Memory B cell (primary cell): ENCODE measurements around the gene PCSK5.

Experiments
- ATAC-seq: fragments of 150-1000 bp; cut with Tn5 transposase; 2 replicates; pipeline ENCODE4 v1.10.0; 2021; ENCODE audit warnings: low read depth, mild to moderate bottlenecking, moderate library complexity
- DNase-seq, 2 donors: peaks; one replicate each; pipeline ENCODE4 v3.0.0; 2022; ENCODE audit warnings: low spot score in 2 of 2
- H3K27ac Mint-ChIP-seq: one replicate; pipeline ENCODE4 v1.8.0; 2022; ENCODE audit warnings: mild to moderate bottlenecking, moderate library complexity, mixed read lengths
- H3K27me3 Mint-ChIP-seq: one replicate; pipeline ENCODE4 v1.8.0; 2022; ENCODE audit warnings: mixed read lengths
- H3K36me3 Mint-ChIP-seq: one replicate; pipeline ENCODE4 v1.8.0; 2022; ENCODE audit warnings: mild to moderate bottlenecking, mixed read lengths
- H3K4me1 Mint-ChIP-seq: one replicate; pipeline ENCODE4 v1.8.0; 2022; ENCODE audit warnings: mixed read lengths
- H3K4me3 Mint-ChIP-seq: one replicate; pipeline ENCODE4 v1.8.0; 2022; ENCODE audit warnings: mild to moderate bottlenecking, moderate library complexity, mixed read lengths
- H3K9me3 Mint-ChIP-seq: one replicate; pipeline ENCODE4 v1.8.0; 2022; ENCODE audit warnings: mixed read lengths

PCSK5 gene

DNA sequence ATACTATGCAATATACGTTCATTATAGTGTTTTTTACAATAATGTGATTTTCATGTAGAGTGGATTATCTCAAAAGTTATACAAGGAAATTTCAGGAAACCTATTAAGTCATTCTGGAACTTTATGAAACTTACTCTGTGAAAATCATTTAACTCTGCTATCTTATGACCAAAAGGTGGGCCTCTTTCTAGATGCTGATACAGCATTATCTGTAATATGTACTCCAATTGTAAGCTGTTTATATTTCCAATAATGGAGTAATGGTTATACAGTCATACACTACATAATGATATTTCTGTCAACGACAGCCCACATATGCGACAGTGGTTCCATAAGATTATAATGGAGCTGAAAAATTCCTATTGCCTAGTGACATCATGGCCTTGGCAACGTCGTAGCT lies 18.8 kb upstream of the PCSK5 start:
- H3K27ac Mint-ChIP-seq = no peak overlapping the region
- H3K9me3 Mint-ChIP-seq = no peaks in the 10 kb centered on the region
- peaks cover 4% of the 10 kb centered on the region for H3K27me3 Mint-ChIP-seq
- no peaks in the 10 kb centered on the region for H3K4me1 Mint-ChIP-seq
- ATAC-seq (no peak), DNase-seq (no peak)
- H3K36me3 Mint-ChIP-seq = no peaks in the 10 kb centered on the region
- no peak overlapping the region for H3K4me3 Mint-ChIP-seq

DNA sequence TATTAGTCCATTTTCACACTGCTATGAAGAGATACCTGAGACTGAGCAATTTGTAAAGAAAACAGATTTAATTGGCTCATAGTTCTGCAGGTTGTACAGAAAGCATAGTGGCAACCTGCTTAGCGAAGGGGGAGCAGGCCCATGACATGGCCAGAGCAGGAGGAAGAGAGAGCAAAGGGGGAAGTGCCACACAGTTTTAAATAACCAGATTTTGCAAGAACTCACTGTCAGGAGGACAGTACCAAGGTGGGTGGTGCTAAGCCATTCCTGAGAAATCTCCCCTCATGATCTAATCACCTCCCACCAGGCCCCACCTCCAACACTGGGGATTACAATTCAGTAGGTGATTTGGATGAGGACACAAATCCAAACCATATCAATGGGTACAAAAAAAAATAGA lies 16.8 kb upstream of the PCSK5 start:
- Mint-ChIP-seq H3K36me3 (no peaks in the 10 kb centered on the region), H3K27me3 (peaks cover 1% of the 10 kb centered on the region), H3K9me3 (no peaks in the 10 kb centered on the region), H3K4me1 (no peaks in the 10 kb centered on the region), H3K4me3 (no peak overlapping the region), H3K27ac (no peak overlapping the region)
- DNase-seq (no peak), ATAC-seq (no peak)

DNA sequence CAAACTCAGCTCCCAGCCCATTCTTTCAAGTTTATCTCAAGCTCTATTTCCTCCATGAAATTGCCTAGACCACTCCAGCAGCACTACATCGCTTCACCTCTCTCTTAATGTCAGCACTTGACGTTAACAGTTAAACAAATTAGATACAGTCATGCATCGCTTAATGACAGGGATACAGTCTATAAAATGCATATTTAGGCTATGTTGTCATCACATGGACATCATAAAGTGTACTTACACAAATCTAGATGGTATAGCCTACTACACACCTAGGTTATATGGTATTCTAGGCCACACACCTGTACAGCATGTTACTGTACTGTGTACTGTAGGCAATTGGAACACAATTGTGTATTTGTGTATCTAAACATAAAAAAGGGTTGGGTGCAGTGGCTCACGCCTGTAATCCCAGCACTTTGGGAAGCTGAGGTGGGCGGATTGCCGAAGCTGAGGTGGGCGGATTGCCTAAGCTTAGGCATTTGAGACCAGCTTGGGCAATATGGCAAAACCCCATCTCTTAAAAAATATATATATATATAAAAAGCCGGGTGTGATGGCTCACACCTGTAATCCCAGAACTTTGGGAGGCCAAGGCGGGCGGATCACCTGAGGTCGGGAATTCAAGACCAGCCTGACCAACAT lies 13.4 kb upstream of the PCSK5 start:
- Mint-ChIP-seq H3K36me3 (no peaks in the 10 kb centered on the region), H3K4me3 (no peak overlapping the region), H3K9me3 (no peaks in the 10 kb centered on the region), H3K27ac (no peak overlapping the region), H3K4me1 (no peaks in the 10 kb centered on the region), H3K27me3 (peaks cover 3% of the 10 kb centered on the region)
- no peak for ATAC-seq
- DNase-seq = no peak

GRCh38 chr9:75878488-75878860 lies 12.0 kb upstream of the PCSK5 start:
- ATAC-seq (no peak), DNase-seq (no peak)
- Mint-ChIP-seq H3K36me3 (no peaks in the 10 kb centered on the region), H3K4me3 (no peak overlapping the region), H3K9me3 (no peaks in the 10 kb centered on the region), H3K4me1 (no peaks in the 10 kb centered on the region), H3K27ac (no peak overlapping the region), H3K27me3 (peaks cover 1% of the 10 kb centered on the region)

DNA sequence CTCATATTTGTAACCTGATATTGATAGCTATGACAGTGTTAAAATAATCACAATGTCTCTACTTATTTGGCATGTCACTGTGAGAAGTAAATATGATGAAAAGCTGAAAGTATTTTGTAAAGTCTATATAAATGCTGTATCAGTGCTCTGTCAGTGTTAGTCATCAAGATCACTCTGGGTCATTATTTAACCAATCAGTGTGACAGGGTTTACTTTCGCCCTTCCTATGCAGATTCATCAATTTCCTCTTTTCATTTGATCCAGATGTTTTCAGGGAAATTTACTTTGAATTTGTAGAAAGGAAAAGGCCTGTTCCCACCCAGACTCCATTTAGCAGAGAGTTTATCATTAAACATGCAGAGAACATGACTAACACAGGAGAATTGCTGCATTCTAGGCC lies 9.9 kb upstream of the PCSK5 start:
- Mint-ChIP-seq H3K4me3 (no peak overlapping the region), H3K27ac (no peak overlapping the region), H3K4me1 (no peaks in the 10 kb centered on the region), H3K27me3 (peaks cover 3% of the 10 kb centered on the region), H3K36me3 (no peaks in the 10 kb centered on the region), H3K9me3 (no peaks in the 10 kb centered on the region)
- DNase-seq (no peak), ATAC-seq (no peak)

DNA sequence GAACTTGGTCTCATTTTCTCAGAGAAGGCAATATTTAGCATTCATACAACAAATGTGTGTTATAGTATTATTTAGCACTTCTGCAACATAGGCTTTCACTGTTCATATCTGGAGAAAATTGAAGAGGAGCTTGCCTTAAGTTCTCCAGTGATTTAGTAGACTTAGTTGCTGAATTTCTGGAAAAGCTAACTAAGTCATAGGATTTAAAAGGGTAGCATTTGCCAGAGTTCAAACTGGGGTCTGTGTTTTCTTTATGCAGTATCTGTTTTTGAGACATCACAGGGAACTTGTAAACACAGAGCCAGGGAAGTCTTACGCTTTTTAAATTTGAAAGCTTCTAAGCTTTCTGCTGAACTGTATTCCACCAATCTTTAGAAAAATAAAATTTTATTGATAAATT lies 8.7 kb upstream of the PCSK5 start:
- ATAC-seq = no peak
- Mint-ChIP-seq H3K27ac (no peak overlapping the region), H3K4me3 (no peak overlapping the region), H3K9me3 (no peaks in the 10 kb centered on the region), H3K36me3 (no peaks in the 10 kb centered on the region), H3K4me1 (no peaks in the 10 kb centered on the region), H3K27me3 (peaks cover 4% of the 10 kb centered on the region)
- DNase-seq = no peak

GRCh38 chr9:75885652-75886051 lies 4.8 kb upstream of the PCSK5 start:
- Mint-ChIP-seq H3K36me3 (no peaks in the 10 kb centered on the region), H3K27me3 (peaks cover 12% of the 10 kb centered on the region), H3K4me1 (peaks cover 9% of the 10 kb centered on the region), H3K9me3 (peaks cover 2% of the 10 kb centered on the region), H3K27ac (no peak overlapping the region), H3K4me3 (no peak overlapping the region)
- DNase-seq (no peak), ATAC-seq (no peak)

DNA sequence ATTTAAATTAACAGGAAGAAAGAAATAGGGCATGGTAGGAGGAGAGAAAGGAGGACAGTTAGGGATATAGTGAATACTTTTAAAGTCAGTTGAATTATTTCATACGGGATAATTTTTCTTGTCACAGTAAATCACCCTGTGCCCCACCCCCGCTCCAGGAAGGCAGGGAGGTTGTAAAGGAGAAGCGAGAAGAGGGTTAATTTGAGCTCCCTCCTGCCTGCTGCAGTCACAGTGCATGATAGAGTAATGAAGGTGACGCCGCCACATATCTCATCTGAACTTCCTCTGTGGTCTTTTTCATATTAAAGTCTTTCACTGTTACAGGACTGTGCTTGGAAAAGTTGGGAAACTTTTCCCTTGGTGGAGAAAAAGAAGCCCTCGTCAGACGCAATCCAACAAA lies 896 bp upstream of the PCSK5 start:
- Mint-ChIP-seq H3K4me3 (peak overlapping the region; percentile 61), H3K27ac (no peak overlapping the region), H3K36me3 (no peaks in the 10 kb centered on the region), H3K9me3 (peaks cover 2% of the 10 kb centered on the region), H3K4me1 (peaks cover 9% of the 10 kb centered on the region), H3K27me3 (peaks cover 19% of the 10 kb centered on the region)
- ATAC-seq = no peak
- DNase-seq = no peak

DNA sequence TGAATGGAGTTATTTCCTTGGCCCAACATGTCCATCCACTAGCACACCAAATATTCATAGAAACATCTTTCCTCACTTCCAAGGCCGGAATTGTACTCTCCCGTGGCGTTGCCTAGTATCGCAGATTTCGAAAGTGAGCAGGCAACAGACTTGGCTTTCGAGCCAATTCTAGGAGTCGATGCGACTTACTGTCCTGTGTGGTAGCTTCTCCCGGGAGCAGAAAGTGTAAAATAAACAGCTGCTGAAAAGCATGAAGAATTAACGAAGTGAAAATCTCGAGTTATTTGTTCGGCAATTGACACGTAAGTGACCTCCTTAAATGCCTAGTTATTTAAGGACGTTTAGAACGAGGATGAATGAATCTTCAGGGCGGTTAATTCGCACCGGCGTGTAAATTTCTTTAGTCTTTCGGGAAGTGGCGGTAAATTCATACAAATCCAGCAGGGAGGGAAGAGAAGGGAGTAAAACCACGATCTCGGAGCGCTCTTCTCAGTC lies 449 bp upstream of the PCSK5 start:
- H3K36me3 Mint-ChIP-seq = no peaks in the 10 kb centered on the region
- peaks cover 2% of the 10 kb centered on the region for H3K9me3 Mint-ChIP-seq
- DNase-seq = no peak
- peaks cover 19% of the 10 kb centered on the region for H3K27me3 Mint-ChIP-seq
- no peak for ATAC-seq
- no peak overlapping the region for H3K27ac Mint-ChIP-seq
- peaks cover 9% of the 10 kb centered on the region for H3K4me1 Mint-ChIP-seq
- peak overlapping the region; percentile 61 for H3K4me3 Mint-ChIP-seq

DNA sequence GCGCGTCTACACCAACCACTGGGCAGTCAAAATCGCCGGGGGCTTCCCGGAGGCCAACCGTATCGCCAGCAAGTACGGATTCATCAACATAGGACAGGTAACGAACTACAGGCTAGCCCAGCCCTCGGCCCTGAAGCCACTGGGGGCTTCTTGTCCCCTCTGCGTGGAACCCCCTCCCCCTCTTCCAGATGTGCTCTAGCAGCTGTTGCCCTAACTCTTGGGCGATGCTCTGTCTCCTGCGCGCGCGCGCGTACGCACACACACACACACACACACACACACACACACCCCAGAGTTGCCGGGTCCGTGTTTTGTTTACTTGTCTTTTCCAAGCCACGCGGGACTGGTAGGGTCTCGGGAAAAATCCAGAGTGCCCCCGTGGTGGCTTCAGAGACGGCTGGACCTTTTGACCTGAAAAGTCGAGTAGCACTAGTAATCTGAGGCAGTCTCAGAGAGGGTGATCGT lies 836 bp downstream of the PCSK5 start:
- Mint-ChIP-seq H3K9me3 (peaks cover 2% of the 10 kb centered on the region), H3K4me1 (peaks cover 9% of the 10 kb centered on the region), H3K36me3 (no peaks in the 10 kb centered on the region), H3K4me3 (peak overlapping the region; percentile 5), H3K27ac (no peak overlapping the region), H3K27me3 (peaks cover 17% of the 10 kb centered on the region)
- DNase-seq (no peak), ATAC-seq (no peak)

- H3K27me3 Mint-ChIP-seq = peaks cover 17% of the 10 kb centered on the region
- no peak for DNase-seq
- H3K36me3 Mint-ChIP-seq = no peaks in the 10 kb centered on the region
- H3K9me3 Mint-ChIP-seq = peaks cover 2% of the 10 kb centered on the region
- H3K4me3 Mint-ChIP-seq = no peak overlapping the region
- H3K27ac Mint-ChIP-seq = no peak overlapping the region
- no peak for ATAC-seq
- H3K4me1 Mint-ChIP-seq = peaks cover 9% of the 10 kb centered on the region
Observed at GRCh38 chr9:75891771-75892215, 1.3 kb downstream of the PCSK5 start.

DNA sequence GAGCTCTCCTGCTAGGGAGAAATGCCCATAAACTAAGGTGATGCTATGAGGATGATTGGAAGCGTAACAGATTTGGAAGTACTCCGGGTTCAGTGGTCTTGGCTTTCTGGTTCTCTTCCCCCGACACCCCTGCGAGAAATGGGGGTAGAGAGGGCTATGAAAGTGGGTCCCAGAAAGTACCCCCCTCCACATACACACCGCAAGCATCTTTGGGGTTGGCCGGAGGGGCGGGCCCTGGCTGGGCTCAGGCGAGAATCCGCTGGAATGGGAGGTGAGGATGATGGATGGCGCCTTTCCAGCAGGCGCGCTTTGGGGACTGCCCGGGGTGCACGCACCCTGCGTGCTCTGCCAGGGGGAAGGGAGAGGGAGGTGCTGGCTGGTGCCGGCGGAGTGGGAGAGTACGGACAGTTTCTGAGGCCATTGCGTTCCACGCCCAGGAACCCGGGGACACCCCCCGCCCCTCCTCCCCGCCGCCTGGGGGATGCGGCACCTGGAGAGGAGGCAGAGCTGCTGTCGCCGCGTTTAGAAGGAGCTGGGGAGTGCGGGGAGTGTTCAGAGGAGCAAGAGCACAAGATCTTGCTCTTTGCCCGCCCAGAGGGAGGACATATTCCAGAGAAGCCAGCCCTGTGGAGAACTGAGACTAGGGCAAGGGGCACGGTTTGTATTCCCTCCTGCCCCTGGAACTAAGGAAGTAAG lies 1.9 kb downstream of the PCSK5 start:
- H3K27me3 Mint-ChIP-seq = peaks cover 17% of the 10 kb centered on the region
- H3K27ac Mint-ChIP-seq = no peak overlapping the region

GRCh38 chr9:75893106-75893505 lies 2.6 kb downstream of the PCSK5 start:
- no peak overlapping the region for H3K27ac Mint-ChIP-seq
- peaks cover 1% of the 10 kb centered on the region for H3K9me3 Mint-ChIP-seq
- peaks cover 17% of the 10 kb centered on the region for H3K27me3 Mint-ChIP-seq
- no peak overlapping the region for H3K4me3 Mint-ChIP-seq
- no peak for DNase-seq
- no peak for ATAC-seq
- no peaks in the 10 kb centered on the region for H3K36me3 Mint-ChIP-seq
- peaks cover 9% of the 10 kb centered on the region for H3K4me1 Mint-ChIP-seq

More for the DNA sequence above, 1.9 kb downstream of the PCSK5 start:
- Mint-ChIP-seq H3K9me3 (peaks cover 2% of the 10 kb centered on the region), H3K36me3 (no peaks in the 10 kb centered on the region), H3K4me3 (no peak overlapping the region), H3K4me1 (peaks cover 9% of the 10 kb centered on the region)
- DNase-seq (no peak), ATAC-seq (no peak)

- DNase-seq (no peak), ATAC-seq (no peak)
- no peak overlapping the region for H3K27ac Mint-ChIP-seq
- H3K36me3 Mint-ChIP-seq = no peaks in the 10 kb centered on the region
- peaks cover 7% of the 10 kb centered on the region for H3K4me1 Mint-ChIP-seq
- no peaks in the 10 kb centered on the region for H3K9me3 Mint-ChIP-seq
- no peak overlapping the region for H3K4me3 Mint-ChIP-seq
- peaks cover 16% of the 10 kb centered on the region for H3K27me3 Mint-ChIP-seq
Observed at GRCh38 chr9:75894566-75894965, 4.1 kb downstream of the PCSK5 start.

DNA sequence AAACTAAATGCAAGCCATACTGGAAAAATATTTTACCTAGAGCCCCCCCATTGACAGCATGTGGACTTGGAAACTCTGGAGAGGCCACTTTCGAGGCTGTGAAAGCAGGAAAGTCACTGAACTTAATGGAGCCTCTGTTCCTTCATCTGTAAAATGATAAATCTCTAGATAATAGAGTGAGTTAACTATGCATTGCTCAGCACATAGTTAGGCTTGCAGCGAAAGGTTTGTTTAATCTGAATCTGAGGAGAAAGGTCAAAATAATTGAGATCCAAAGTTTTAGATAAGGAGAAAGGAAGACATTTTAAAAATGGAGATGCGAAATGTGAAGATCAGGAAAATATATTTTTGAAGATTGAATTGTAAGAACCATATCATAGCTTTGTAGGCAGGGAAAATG lies 4.6 kb downstream of the PCSK5 start:
- Mint-ChIP-seq H3K9me3 (no peaks in the 10 kb centered on the region), H3K36me3 (no peaks in the 10 kb centered on the region), H3K4me1 (peaks cover 2% of the 10 kb centered on the region), H3K27ac (no peak overlapping the region), H3K27me3 (peaks cover 14% of the 10 kb centered on the region), H3K4me3 (no peak overlapping the region)
- ATAC-seq (no peak), DNase-seq (no peak)
